ENCODE results near the gene TUFM.

DNA sequence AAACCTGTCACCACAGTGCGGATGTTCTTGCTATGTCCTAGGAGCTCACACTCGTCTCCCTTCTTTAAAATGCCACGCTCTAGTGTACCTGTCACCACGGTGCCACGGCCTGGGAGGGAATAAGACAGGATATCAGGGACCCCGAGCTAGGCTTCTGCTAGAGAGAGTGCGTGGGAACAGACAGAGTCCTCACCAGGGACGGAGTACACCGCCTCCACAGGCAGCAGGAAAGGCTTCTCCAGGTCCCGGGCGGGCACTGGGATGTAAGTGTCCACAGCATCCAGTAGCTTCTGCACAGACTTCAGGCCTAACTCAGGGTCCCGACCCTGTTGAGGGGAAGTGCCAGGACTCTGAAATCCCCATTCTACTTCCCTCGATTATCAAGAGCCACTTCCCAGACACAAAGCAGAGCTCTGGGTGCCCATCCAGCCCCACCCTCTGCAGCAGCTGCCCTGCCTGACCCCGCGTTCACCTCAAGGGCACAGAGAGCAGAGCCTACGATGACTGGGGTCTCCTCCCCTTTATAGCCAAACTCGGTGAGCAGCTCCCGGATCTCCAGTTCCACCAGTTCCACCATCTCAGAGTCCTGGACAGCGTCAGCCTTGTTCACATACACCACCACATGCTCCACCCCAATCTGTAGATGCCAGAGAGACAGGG lies 1.8 kb downstream of the TUFM start:
- TF ChIP-seq CTCF (conservative IDR thresholded peaks at IDR 0.05; ENCODE audit: low read depth in 2 of 2) = no peak
- TF ChIP-seq JUNB (IDR thresholded peaks at IDR 0.05; ENCODE audit: unreplicated experiment) = no peak
- TF ChIP-seq, protein P1, sequence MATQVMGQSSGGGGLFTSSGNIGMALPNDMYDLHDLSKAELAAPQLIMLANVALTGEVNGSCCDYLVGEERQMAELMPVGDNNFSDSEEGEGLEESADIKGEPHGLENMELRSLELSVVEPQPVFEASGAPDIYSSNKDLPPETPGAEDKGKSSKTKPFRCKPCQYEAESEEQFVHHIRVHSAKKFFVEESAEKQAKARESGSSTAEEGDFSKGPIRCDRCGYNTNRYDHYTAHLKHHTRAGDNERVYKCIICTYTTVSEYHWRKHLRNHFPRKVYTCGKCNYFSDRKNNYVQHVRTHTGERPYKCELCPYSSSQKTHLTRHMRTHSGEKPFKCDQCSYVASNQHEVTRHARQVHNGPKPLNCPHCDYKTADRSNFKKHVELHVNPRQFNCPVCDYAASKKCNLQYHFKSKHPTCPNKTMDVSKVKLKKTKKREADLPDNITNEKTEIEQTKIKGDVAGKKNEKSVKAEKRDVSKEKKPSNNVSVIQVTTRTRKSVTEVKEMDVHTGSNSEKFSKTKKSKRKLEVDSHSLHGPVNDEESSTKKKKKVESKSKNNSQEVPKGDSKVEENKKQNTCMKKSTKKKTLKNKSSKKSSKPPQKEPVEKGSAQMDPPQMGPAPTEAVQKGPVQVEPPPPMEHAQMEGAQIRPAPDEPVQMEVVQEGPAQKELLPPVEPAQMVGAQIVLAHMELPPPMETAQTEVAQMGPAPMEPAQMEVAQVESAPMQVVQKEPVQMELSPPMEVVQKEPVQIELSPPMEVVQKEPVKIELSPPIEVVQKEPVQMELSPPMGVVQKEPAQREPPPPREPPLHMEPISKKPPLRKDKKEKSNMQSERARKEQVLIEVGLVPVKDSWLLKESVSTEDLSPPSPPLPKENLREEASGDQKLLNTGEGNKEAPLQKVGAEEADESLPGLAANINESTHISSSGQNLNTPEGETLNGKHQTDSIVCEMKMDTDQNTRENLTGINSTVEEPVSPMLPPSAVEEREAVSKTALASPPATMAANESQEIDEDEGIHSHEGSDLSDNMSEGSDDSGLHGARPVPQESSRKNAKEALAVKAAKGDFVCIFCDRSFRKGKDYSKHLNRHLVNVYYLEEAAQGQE (IDR thresholded peaks at IDR 0.05; ENCODE audit: unreplicated experiment) = no peak
- no peak for TF ChIP-seq EZH2phosphoT487 (IDR thresholded peaks at IDR 0.05; ENCODE audit: unreplicated experiment)
- TF ChIP-seq EZH2 (IDR thresholded peaks at IDR 0.05; ENCODE audit: low read depth, unreplicated experiment) = no peak
- TF ChIP-seq POLR2AphosphoS5 (IDR thresholded peaks at IDR 0.05; ENCODE audit: low read depth) = no peak
- TF ChIP-seq CREB1 (CRISPR knock-in tag; IDR thresholded peaks at IDR 0.05; ENCODE audit: low read depth) = no peak
- TF ChIP-seq NANOG (IDR thresholded peaks at IDR 0.05; ENCODE audit: borderline replicate concordance) = no peak
